Parathyroid adenoma (tissue), 2 donors: ENCODE data around the gene INAVA.

Experiments
- H2AFZ ChIP-seq: fragments of 300-600 bp; sonication (generic); one replicate; pipeline ENCODE4 v1.7.0; 2017; ENCODE audit warnings: antibody characterized with exemption, mild to moderate bottlenecking
- H3K27ac ChIP-seq: fragments of 300-600 bp; sonication (generic); one replicate; pipeline ENCODE4 v1.7.0; 2017
- H3K27me3 ChIP-seq: fragments of 300-600 bp; sonication (generic); one replicate; pipeline ENCODE4 v1.7.0; 2017; ENCODE audit warnings: low read length; ENCODE audit not compliant: control insufficient read depth, insufficient read depth
- H3K36me3 ChIP-seq: fragments of 300-600 bp; sonication (generic); one replicate; pipeline ENCODE4 v1.7.0; 2017; ENCODE audit warnings: low read length; ENCODE audit not compliant: control insufficient read depth, insufficient read depth
- H3K4me1 ChIP-seq: fragments of 300-600 bp; sonication (generic); one replicate; pipeline ENCODE4 v1.7.0; 2017; ENCODE audit warnings: control low read depth
- H3K4me2 ChIP-seq: fragments of 300-600 bp; sonication (generic); one replicate; pipeline ENCODE4 v1.7.0; 2017; ENCODE audit warnings: low read length
- H3K4me3 ChIP-seq: fragments of 300-600 bp; sonication (generic); one replicate; pipeline ENCODE4 v1.7.0; 2017; ENCODE audit warnings: low read depth, low read length
- H3K79me2 ChIP-seq: fragments of 300-600 bp; sonication (generic); one replicate; pipeline ENCODE4 v1.7.0; 2017; ENCODE audit warnings: control low read depth
- H3K9ac ChIP-seq: fragments of 300-600 bp; sonication (generic); one replicate; pipeline ENCODE4 v1.7.0; 2017; ENCODE audit warnings: mild to moderate bottlenecking
- H3K9me3 ChIP-seq: fragments of 300-600 bp; sonication (generic); one replicate; pipeline ENCODE4 v1.7.0; 2017; ENCODE audit warnings: low read length; ENCODE audit not compliant: control insufficient read depth
- CTCF ChIP-seq: fragments of 300-600 bp; sonication (generic); IDR thresholded peaks from one replicate; pipeline ENCODE4 v1.7.0; 2017; ENCODE audit warnings: antibody characterized with exemption, mild to moderate bottlenecking
- donor health status: primary hyperparathyroidism.

The INAVA gene

GRCh38 chr1:200869376-200869752 is 25.3 kb upstream of the INAVA start:
- peaks cover 6% of the 10 kb centered on the region for H3K4me1 ChIP-seq
- H3K9ac ChIP-seq: no peak overlapping the region
- peaks cover 4% of the 10 kb centered on the region for H3K27me3 ChIP-seq
- no peaks in the 10 kb centered on the region for H3K9me3 ChIP-seq
- no peak overlapping the region for H3K27ac ChIP-seq
- H3K4me3 ChIP-seq: no peak overlapping the region
- no peaks in the 10 kb centered on the region for H3K36me3 ChIP-seq
- TF ChIP-seq CTCF: no peak
- no peaks in the 10 kb centered on the region for H3K79me2 ChIP-seq
- no peak overlapping the region for H3K4me2 ChIP-seq
- no peak overlapping the region for H2AFZ ChIP-seq

GRCh38 chr1:200869753-200870391 is 24.8 kb upstream of the INAVA start:
- Histone ChIP-seq H3K9me3 (no peaks in the 10 kb centered on the region), H3K79me2 (no peaks in the 10 kb centered on the region), H3K36me3 (no peaks in the 10 kb centered on the region), H3K4me1 (peaks cover 6% of the 10 kb centered on the region), H3K4me2 (no peak overlapping the region), H3K4me3 (no peak overlapping the region), H3K27ac (no peak overlapping the region), H2AFZ (no peak overlapping the region), H3K27me3 (peaks cover 4% of the 10 kb centered on the region), H3K9ac (no peak overlapping the region)
- no peak for TF ChIP-seq CTCF

- Histone ChIP-seq H3K9me3 (no peaks in the 10 kb centered on the region), H3K9ac (no peak within 1 kb of the TSS), H3K27me3 (peaks cover 4% of the 10 kb centered on the region), H3K4me2 (no peak within 1 kb of the TSS), H3K27ac (no peak within 1 kb of the TSS), H3K79me2 (no peaks in the 10 kb centered on the region), H3K36me3 (no peaks in the 10 kb centered on the region), H3K4me3 (no peak within 1 kb of the TSS), H2AFZ (no peak within 1 kb of the TSS), H3K4me1 (peaks cover under 1% of the 10 kb centered on the region)
- no peak for TF ChIP-seq CTCF
Observed at GRCh38 chr1:200872446-200873115, 22.1 kb upstream of the INAVA start, which contains the start of gene GPR25. TSS of gene GPR25 (plus strand) at chr1:200872981. CDS start at chr1:200873038, 57 bp downstream.

GRCh38 chr1:200873116-200873670 is 21.5 kb upstream of the INAVA start:
- H3K4me1 ChIP-seq: no peaks in the 10 kb centered on the region
- no peak overlapping the region for H3K4me2 ChIP-seq
- no peak overlapping the region for H3K9ac ChIP-seq
- no peaks in the 10 kb centered on the region for H3K36me3 ChIP-seq
- peaks cover 4% of the 10 kb centered on the region for H3K27me3 ChIP-seq
- no peaks in the 10 kb centered on the region for H3K9me3 ChIP-seq
- no peaks in the 10 kb centered on the region for H3K79me2 ChIP-seq
- H2AFZ ChIP-seq: no peak overlapping the region
- H3K27ac ChIP-seq: no peak overlapping the region
- no peak overlapping the region for H3K4me3 ChIP-seq
- TF ChIP-seq CTCF: no peak
